ENCODE data around the gene ANKRD10. TPM values are rescaled to one million over a fixed set of nuclear protein-coding genes. Genes with fewer than 3 reads are reported as not detected.

ANKRD10 gene
- total and polyA plus RNA-seq, 3 experiments from 2014 or later, result 65.4 to 76.1 (median 65.8) TPM

GRCh38 chr13:110924639-110924934 is 9.7 kb upstream of the ANKRD10 start:
- peaks cover 9% of the 10 kb centered on the region for H3K27me3 ChIP-seq (ENCODE audit: insufficient read depth, low read length, poor library complexity, severe bottlenecking)
- ChIA-PET CTCF (interaction anchor here (1.8 kb wide), 1 partner anchor 9 kb away, joined by 4 read pairs; no protein-coding TSS in a partner anchor), POLR2A (no interaction called here)
- Mint-ChIP-seq H3K4me1 (no peaks in the 10 kb centered on the region), H3K4me3 (no peak overlapping the region), H3K9me3 (no peaks in the 10 kb centered on the region), H3K36me3 (no peaks in the 10 kb centered on the region), H3K27me3 (peaks cover 39 to 72% of the 10 kb centered on the region in 2 donors), H3K27ac (no peak overlapping the region)
- no peaks in the 10 kb centered on the region for H3K4me1 ChIP-seq (ENCODE audit: insufficient read depth, low read length)
- no peaks in the 10 kb centered on the region for H3K36me3 ChIP-seq (ENCODE audit: insufficient read depth, low read length)
- no peak overlapping the region for H3K27ac ChIP-seq (ENCODE audit: low read depth, low read length)
- H3K4me3 ChIP-seq (ENCODE audit: low read length), result no peak overlapping the region
- H3K9me3 ChIP-seq (ENCODE audit: low read length), result no peaks in the 10 kb centered on the region
- no peak for DNase-seq

- Histone ChIP-seq H3K27me3 (ENCODE audit: insufficient read depth, low read length, poor library complexity, severe bottlenecking) (peaks cover 9% of the 10 kb centered on the region), H3K9me3 (ENCODE audit: low read length) (no peaks in the 10 kb centered on the region), H3K4me1 (ENCODE audit: insufficient read depth, low read length) (no peaks in the 10 kb centered on the region), H3K27ac (ENCODE audit: low read depth, low read length) (no peak overlapping the region), H3K36me3 (ENCODE audit: insufficient read depth, low read length) (no peaks in the 10 kb centered on the region), H3K4me3 (ENCODE audit: low read length) (no peak overlapping the region)
- Mint-ChIP-seq H3K9me3 (no peaks in the 10 kb centered on the region), H3K36me3 (no peaks in the 10 kb centered on the region), H3K4me3 (no peak overlapping the region), H3K4me1 (no peaks in the 10 kb centered on the region), H3K27me3 (peaks cover 36 to 71% of the 10 kb centered on the region in 2 donors), H3K27ac (no peak overlapping the region)
- ChIA-PET POLR2A (no interaction called here), CTCF (interaction anchor here (1.8 kb wide), 1 partner anchor 8 kb away, joined by 4 read pairs; no protein-coding TSS in a partner anchor)
- DNase-seq, result no peak
Observed at GRCh38 chr13:110923777-110924638, 9.1 kb upstream of the ANKRD10 start.

GRCh38 chr13:110923086-110923485 is 8.2 kb upstream of the ANKRD10 start:
- Mint-ChIP-seq H3K27me3 (peaks cover 31 to 62% of the 10 kb centered on the region in 2 donors), H3K4me1 (no peaks in the 10 kb centered on the region), H3K27ac (no peak overlapping the region), H3K36me3 (no peaks in the 10 kb centered on the region), H3K9me3 (no peaks in the 10 kb centered on the region), H3K4me3 (no peak overlapping the region)
- no peak overlapping the region for H3K27ac ChIP-seq (ENCODE audit: low read depth, low read length)
- no peaks in the 10 kb centered on the region for H3K36me3 ChIP-seq (ENCODE audit: insufficient read depth, low read length)
- POLR2A ChIA-PET, result no interaction called here
- CTCF ChIA-PET, result interaction anchor here (1.8 kb wide), 1 partner anchor 8 kb away, joined by 4 read pairs; no protein-coding TSS in a partner anchor
- H3K4me1 ChIP-seq (ENCODE audit: insufficient read depth, low read length), result no peaks in the 10 kb centered on the region
- DNase-seq, result no peak
- H3K9me3 ChIP-seq (ENCODE audit: low read length), result no peaks in the 10 kb centered on the region
- no peak overlapping the region for H3K4me3 ChIP-seq (ENCODE audit: low read length)
- peaks cover 9% of the 10 kb centered on the region for H3K27me3 ChIP-seq (ENCODE audit: insufficient read depth, low read length, poor library complexity, severe bottlenecking)

- DNase-seq, result no peak
- Histone ChIP-seq H3K27ac (ENCODE audit: low read depth, low read length) (no peak overlapping the region), H3K36me3 (ENCODE audit: insufficient read depth, low read length) (no peaks in the 10 kb centered on the region), H3K4me3 (ENCODE audit: low read length) (no peak overlapping the region), H3K9me3 (ENCODE audit: low read length) (no peaks in the 10 kb centered on the region), H3K27me3 (ENCODE audit: insufficient read depth, low read length, poor library complexity, severe bottlenecking) (peaks cover 9% of the 10 kb centered on the region), H3K4me1 (ENCODE audit: insufficient read depth, low read length) (no peaks in the 10 kb centered on the region)
- POLR2A ChIA-PET, result no interaction called here
- H3K4me3 Mint-ChIP-seq, result no peak overlapping the region
- peaks cover 27 to 58% of the 10 kb centered on the region in 2 donors for H3K27me3 Mint-ChIP-seq
- CTCF ChIA-PET, result no interaction called here
- H3K36me3 Mint-ChIP-seq, result no peaks in the 10 kb centered on the region
- no peaks in the 10 kb centered on the region for H3K4me1 Mint-ChIP-seq
- no peak overlapping the region for H3K27ac Mint-ChIP-seq
- H3K9me3 Mint-ChIP-seq, result no peaks in the 10 kb centered on the region
Observed at GRCh38 chr13:110922506-110922905, 7.6 kb upstream of the ANKRD10 start.

- DNase-seq, result no peak
- POLR2A ChIA-PET, result no interaction called here
- Mint-ChIP-seq H3K27me3 (peaks cover 25 to 49% of the 10 kb centered on the region in 2 donors), H3K9me3 (no peaks in the 10 kb centered on the region), H3K4me1 (peaks cover 0 to 2% (median 2%) of the 10 kb centered on the region in 3 donors), H3K27ac (no peak overlapping the region), H3K4me3 (peak overlapping the region in 1 of 7 donors; percentile 31), H3K36me3 (no peaks in the 10 kb centered on the region)
- Histone ChIP-seq H3K9me3 (ENCODE audit: low read length) (no peaks in the 10 kb centered on the region), H3K27me3 (ENCODE audit: insufficient read depth, low read length, poor library complexity, severe bottlenecking) (peaks cover 9% of the 10 kb centered on the region), H3K4me3 (ENCODE audit: low read length) (no peak overlapping the region), H3K36me3 (ENCODE audit: insufficient read depth, low read length) (no peaks in the 10 kb centered on the region), H3K4me1 (ENCODE audit: insufficient read depth, low read length) (no peaks in the 10 kb centered on the region), H3K27ac (ENCODE audit: low read depth, low read length) (no peak overlapping the region)
- CTCF ChIA-PET, result no interaction called here
Observed at GRCh38 chr13:110921695-110922094, 6.8 kb upstream of the ANKRD10 start.

GRCh38 chr13:110921209-110921608 is 6.3 kb upstream of the ANKRD10 start:
- Histone ChIP-seq H3K36me3 (ENCODE audit: insufficient read depth, low read length) (no peaks in the 10 kb centered on the region), H3K9me3 (ENCODE audit: low read length) (no peaks in the 10 kb centered on the region), H3K27ac (ENCODE audit: low read depth, low read length) (no peak overlapping the region), H3K27me3 (ENCODE audit: insufficient read depth, low read length, poor library complexity, severe bottlenecking) (peaks cover 9% of the 10 kb centered on the region), H3K4me1 (ENCODE audit: insufficient read depth, low read length) (no peaks in the 10 kb centered on the region), H3K4me3 (ENCODE audit: low read length) (no peak overlapping the region)
- Mint-ChIP-seq H3K4me3 (peak overlapping the region in 1 of 7 donors; percentile 31), H3K27me3 (peaks cover 25 to 45% of the 10 kb centered on the region in 2 donors), H3K36me3 (no peaks in the 10 kb centered on the region), H3K4me1 (peaks cover 0 to 6% (median 6%) of the 10 kb centered on the region in 3 donors), H3K27ac (no peak overlapping the region), H3K9me3 (no peaks in the 10 kb centered on the region)
- ChIA-PET CTCF (no interaction called here), POLR2A (no interaction called here)
- no peak for DNase-seq

GRCh38 chr13:110920038-110920437 is 5.2 kb upstream of the ANKRD10 start:
- no peak overlapping the region for H3K27ac Mint-ChIP-seq

GRCh38 chr13:110916301-110917142 is 1.7 kb upstream of the ANKRD10 start:
- peak overlapping the region; percentile 39 to 97 (median 88) for H3K4me3 Mint-ChIP-seq
- H3K4me1 Mint-ChIP-seq, result peaks cover 25 to 36% (median 35%) of the 10 kb centered on the region in 3 donors
- no peaks in the 10 kb centered on the region for H3K9me3 Mint-ChIP-seq
- H3K4me1 ChIP-seq (ENCODE audit: insufficient read depth, low read length), result peaks cover 18% of the 10 kb centered on the region
- H3K9me3 ChIP-seq (ENCODE audit: low read length), result no peaks in the 10 kb centered on the region
- H3K27me3 ChIP-seq (ENCODE audit: insufficient read depth, low read length, poor library complexity, severe bottlenecking), result no peaks in the 10 kb centered on the region
- peak overlapping the region; percentile 66 for H3K27ac ChIP-seq (ENCODE audit: low read depth, low read length)
- peaks cover 1 to 7% of the 10 kb centered on the region in 2 donors for H3K27me3 Mint-ChIP-seq
- peak overlapping the region in 6 of 8 donors; percentile 29 to 94 (median 54) for H3K27ac Mint-ChIP-seq
- POLR2A ChIA-PET, result no interaction called here
- no peak for DNase-seq
- H3K4me3 ChIP-seq (ENCODE audit: low read length), result no peak overlapping the region
- no peaks in the 10 kb centered on the region for H3K36me3 ChIP-seq (ENCODE audit: insufficient read depth, low read length)
- CTCF ChIA-PET, result no interaction called here
- peaks cover 0 to 6% (median 0%) of the 10 kb centered on the region in 3 donors for H3K36me3 Mint-ChIP-seq

More at GRCh38 chr13:110920038-110920437, 5.2 kb upstream of the ANKRD10 start:
- no peaks in the 10 kb centered on the region for H3K9me3 ChIP-seq (ENCODE audit: low read length)
- H3K4me3 ChIP-seq (ENCODE audit: low read length), result no peak overlapping the region
- H3K27ac ChIP-seq (ENCODE audit: low read depth, low read length), result no peak overlapping the region
- peaks cover 25 to 40% of the 10 kb centered on the region in 2 donors for H3K27me3 Mint-ChIP-seq
- H3K36me3 Mint-ChIP-seq, result peaks cover 0 to 1% (median 0%) of the 10 kb centered on the region in 3 donors
- H3K27me3 ChIP-seq (ENCODE audit: insufficient read depth, low read length, poor library complexity, severe bottlenecking), result peaks cover 9% of the 10 kb centered on the region
- POLR2A ChIA-PET, result no interaction called here
- no peaks in the 10 kb centered on the region for H3K9me3 Mint-ChIP-seq
- CTCF ChIA-PET, result no interaction called here
- peaks cover 2 to 13% (median 12%) of the 10 kb centered on the region in 3 donors for H3K4me1 Mint-ChIP-seq
- H3K36me3 ChIP-seq (ENCODE audit: insufficient read depth, low read length), result no peaks in the 10 kb centered on the region
- peak overlapping the region in 2 of 7 donors; percentile 19 to 28 for H3K4me3 Mint-ChIP-seq
- no peak for DNase-seq
- no peaks in the 10 kb centered on the region for H3K4me1 ChIP-seq (ENCODE audit: insufficient read depth, low read length)
